GM19035 (cell line): Measurements from ENCODE around the gene RRP12.
"Not testable (repeated sequence)": the region's sequence is repeated elsewhere in the genome, so short reads cannot be mapped to it uniquely, and the experiment has no call there.

Experiments
- ATAC-seq: cut with Tn5 transposase; IDR thresholded peaks from one replicate; pipeline ENCODE4 v1.9.1; 2021; ENCODE audit not compliant: unreplicated experiment

The RRP12 gene

GRCh38 chr10:97407211-97407951, 6.2 kb upstream of the RRP12 start:
- peak; percentile 95 for ATAC-seq

- ATAC-seq, result not testable (repeated sequence)
Measured at GRCh38 chr10:97406483-97406882, 5.3 kb upstream of the RRP12 start.

- no peak for ATAC-seq
Measured at GRCh38 chr10:97406064-97406463, 4.9 kb upstream of the RRP12 start.

GRCh38 chr10:97404044-97404443, 2.9 kb upstream of the RRP12 start:
- no peak for ATAC-seq

- ATAC-seq, result no peak
Measured at GRCh38 chr10:97401455-97401919, 347 bp upstream of the RRP12 start.

- ATAC-seq, result peak; percentile 52
Measured at GRCh38 chr10:97399843-97400545, 1.1 kb downstream of the RRP12 start.

- no peak for ATAC-seq
Measured at GRCh38 chr10:97396056-97396455, 5.1 kb downstream of the RRP12 start.

- ATAC-seq, result no peak
Measured at GRCh38 chr10:97393034-97393573, 8.0 kb downstream of the RRP12 start.

GRCh38 chr10:97390091-97390490, 11.0 kb downstream of the RRP12 start:
- ATAC-seq, result no peak

- ATAC-seq, result no peak
Measured at GRCh38 chr10:97388152-97388551, 13.0 kb downstream of the RRP12 start.

GRCh38 chr10:97385565-97385964, 15.6 kb downstream of the RRP12 start:
- no peak for ATAC-seq

GRCh38 chr10:97384641-97385040, 16.5 kb downstream of the RRP12 start:
- ATAC-seq, result no peak

- no peak for ATAC-seq
Measured at GRCh38 chr10:97384156-97384555, 17.0 kb downstream of the RRP12 start.

GRCh38 chr10:97383159-97383558, 18.0 kb downstream of the RRP12 start:
- no peak for ATAC-seq

- no peak for ATAC-seq
Measured at GRCh38 chr10:97381626-97382025, 19.5 kb downstream of the RRP12 start.

- no peak for ATAC-seq
Measured at GRCh38 chr10:97380516-97380915, 20.6 kb downstream of the RRP12 start.

- ATAC-seq, result no peak
Measured at GRCh38 chr10:97378933-97379921, 21.9 kb downstream of the RRP12 start.

GRCh38 chr10:97376413-97376812, 24.7 kb downstream of the RRP12 start:
- no peak for ATAC-seq

- ATAC-seq, result no peak
Measured at GRCh38 chr10:97373456-97373855, 27.7 kb downstream of the RRP12 start.

GRCh38 chr10:97372233-97372875, 28.8 kb downstream of the RRP12 start:
- ATAC-seq, result no peak
